GM21390 (cell line): Measurements from ENCODE around the gene TSPAN33.
"Not testable (repeated sequence)": the region's sequence is repeated elsewhere in the genome, so short reads cannot be mapped to it uniquely, and the experiment has no call there.

Experiments
- ATAC-seq: cut with Tn5 transposase; IDR thresholded peaks from one replicate; pipeline ENCODE4 v1.9.1; 2021; ENCODE audit not compliant: unreplicated experiment

TSPAN33 gene

GRCh38 chr7:129144095-129144833 is at the start of gene TSPAN33:
Gene TSPAN33, plus strand, starts transcription at chr7:129144707. Its CDS starts 274 bp downstream, at chr7:129144981.
- ATAC-seq = peak; percentile 76

GRCh38 chr7:129095258-129095657 is 49.2 kb upstream of the TSPAN33 start:
- ATAC-seq = peak; percentile 74

GRCh38 chr7:129098409-129099084 is 46.0 kb upstream of the TSPAN33 start:
- ATAC-seq = no peak

- no peak for ATAC-seq
These were observed 43.7 kb upstream of the TSPAN33 start for GRCh38 chr7:129100827-129101166.

GRCh38 chr7:129101746-129102145 is 42.8 kb upstream of the TSPAN33 start:
- no peak for ATAC-seq

- ATAC-seq = no peak
These were observed 40.8 kb upstream of the TSPAN33 start for GRCh38 chr7:129103561-129104324.

- no peak for ATAC-seq
These were observed 35.9 kb upstream of the TSPAN33 start for GRCh38 chr7:129108581-129108980.

- no peak for ATAC-seq
These were observed 34.1 kb upstream of the TSPAN33 start for GRCh38 chr7:129110258-129110981.

- no peak for ATAC-seq
These were observed 33.5 kb upstream of the TSPAN33 start for GRCh38 chr7:129110982-129111376.

GRCh38 chr7:129115676-129116075 is 28.8 kb upstream of the TSPAN33 start:
- ATAC-seq = no peak

GRCh38 chr7:129118182-129118581 is 26.3 kb upstream of the TSPAN33 start:
- ATAC-seq = no peak

- no peak for ATAC-seq
These were observed 25.5 kb upstream of the TSPAN33 start for GRCh38 chr7:129118976-129119375.

GRCh38 chr7:129121501-129122077 is 22.9 kb upstream of the TSPAN33 start:
- ATAC-seq = not testable (repeated sequence)

- peak; percentile 44 for ATAC-seq
These were observed 22.3 kb upstream of the TSPAN33 start for GRCh38 chr7:129122078-129122750.

GRCh38 chr7:129122751-129123509 is 21.6 kb upstream of the TSPAN33 start:
- peak; percentile 78 for ATAC-seq

GRCh38 chr7:129123510-129123857 is 21.0 kb upstream of the TSPAN33 start:
- no peak for ATAC-seq

- no peak for ATAC-seq
These were observed 18.2 kb upstream of the TSPAN33 start for GRCh38 chr7:129126314-129126713.

GRCh38 chr7:129127154-129127553 is 17.4 kb upstream of the TSPAN33 start:
- ATAC-seq = no peak

- ATAC-seq = no peak
These were observed 16.9 kb upstream of the TSPAN33 start for GRCh38 chr7:129127601-129128000.
